HL-60 (cell line): ENCODE data around the gene NME2.

Experiments
- SPI1 ChIP-seq: IDR thresholded peaks from 2 replicates; pipeline ENCODE4 v1.6.1; 2012; ENCODE audit warnings: low read depth, mild to moderate bottlenecking, borderline replicate concordance
- TF ChIP-seq, protein P1 (sequence below): IDR thresholded peaks from one replicate; pipeline ENCODE4 v1.5.1; 2011; ENCODE audit warnings: low read length, control low read depth, inconsistent platforms; ENCODE audit not compliant: insufficient read depth
- TF ChIP-seq, protein P2 (sequence below): IDR thresholded peaks from 2 replicates; pipeline ENCODE4 v1.6.1; 2012; ENCODE audit warnings: low read depth; ENCODE audit not compliant: insufficient replicate concordance

GRCh38 chr17:51142597-51142996, 23.6 kb upstream of the NME2 start:
- TF ChIP-seq, protein P1, sequence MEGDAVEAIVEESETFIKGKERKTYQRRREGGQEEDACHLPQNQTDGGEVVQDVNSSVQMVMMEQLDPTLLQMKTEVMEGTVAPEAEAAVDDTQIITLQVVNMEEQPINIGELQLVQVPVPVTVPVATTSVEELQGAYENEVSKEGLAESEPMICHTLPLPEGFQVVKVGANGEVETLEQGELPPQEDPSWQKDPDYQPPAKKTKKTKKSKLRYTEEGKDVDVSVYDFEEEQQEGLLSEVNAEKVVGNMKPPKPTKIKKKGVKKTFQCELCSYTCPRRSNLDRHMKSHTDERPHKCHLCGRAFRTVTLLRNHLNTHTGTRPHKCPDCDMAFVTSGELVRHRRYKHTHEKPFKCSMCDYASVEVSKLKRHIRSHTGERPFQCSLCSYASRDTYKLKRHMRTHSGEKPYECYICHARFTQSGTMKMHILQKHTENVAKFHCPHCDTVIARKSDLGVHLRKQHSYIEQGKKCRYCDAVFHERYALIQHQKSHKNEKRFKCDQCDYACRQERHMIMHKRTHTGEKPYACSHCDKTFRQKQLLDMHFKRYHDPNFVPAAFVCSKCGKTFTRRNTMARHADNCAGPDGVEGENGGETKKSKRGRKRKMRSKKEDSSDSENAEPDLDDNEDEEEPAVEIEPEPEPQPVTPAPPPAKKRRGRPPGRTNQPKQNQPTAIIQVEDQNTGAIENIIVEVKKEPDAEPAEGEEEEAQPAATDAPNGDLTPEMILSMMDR: no peak
- TF ChIP-seq, protein P2, sequence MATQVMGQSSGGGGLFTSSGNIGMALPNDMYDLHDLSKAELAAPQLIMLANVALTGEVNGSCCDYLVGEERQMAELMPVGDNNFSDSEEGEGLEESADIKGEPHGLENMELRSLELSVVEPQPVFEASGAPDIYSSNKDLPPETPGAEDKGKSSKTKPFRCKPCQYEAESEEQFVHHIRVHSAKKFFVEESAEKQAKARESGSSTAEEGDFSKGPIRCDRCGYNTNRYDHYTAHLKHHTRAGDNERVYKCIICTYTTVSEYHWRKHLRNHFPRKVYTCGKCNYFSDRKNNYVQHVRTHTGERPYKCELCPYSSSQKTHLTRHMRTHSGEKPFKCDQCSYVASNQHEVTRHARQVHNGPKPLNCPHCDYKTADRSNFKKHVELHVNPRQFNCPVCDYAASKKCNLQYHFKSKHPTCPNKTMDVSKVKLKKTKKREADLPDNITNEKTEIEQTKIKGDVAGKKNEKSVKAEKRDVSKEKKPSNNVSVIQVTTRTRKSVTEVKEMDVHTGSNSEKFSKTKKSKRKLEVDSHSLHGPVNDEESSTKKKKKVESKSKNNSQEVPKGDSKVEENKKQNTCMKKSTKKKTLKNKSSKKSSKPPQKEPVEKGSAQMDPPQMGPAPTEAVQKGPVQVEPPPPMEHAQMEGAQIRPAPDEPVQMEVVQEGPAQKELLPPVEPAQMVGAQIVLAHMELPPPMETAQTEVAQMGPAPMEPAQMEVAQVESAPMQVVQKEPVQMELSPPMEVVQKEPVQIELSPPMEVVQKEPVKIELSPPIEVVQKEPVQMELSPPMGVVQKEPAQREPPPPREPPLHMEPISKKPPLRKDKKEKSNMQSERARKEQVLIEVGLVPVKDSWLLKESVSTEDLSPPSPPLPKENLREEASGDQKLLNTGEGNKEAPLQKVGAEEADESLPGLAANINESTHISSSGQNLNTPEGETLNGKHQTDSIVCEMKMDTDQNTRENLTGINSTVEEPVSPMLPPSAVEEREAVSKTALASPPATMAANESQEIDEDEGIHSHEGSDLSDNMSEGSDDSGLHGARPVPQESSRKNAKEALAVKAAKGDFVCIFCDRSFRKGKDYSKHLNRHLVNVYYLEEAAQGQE: no peak
- no peak for TF ChIP-seq SPI1
